Myocyte (in vitro differentiated cells): ENCODE results near the gene DHRS2. TPM values are rescaled to one million over a fixed set of nuclear protein-coding genes. Genes with fewer than 3 reads are reported as not detected.
"Not testable (repeated sequence)": the region's sequence is repeated elsewhere in the genome, so short reads cannot be mapped to it uniquely, and the experiment has no call there.

Experiments
- DNase-seq: peaks from one replicate; pipeline ENCODE4 v3.0.0-alpha.2; 2012; ENCODE audit warnings: low read depth
- polyA plus RNA-seq: library from polyadenylated mRNA; unstranded; fragments of >200 nt; gene quantifications from one replicate; pipeline ENCODE4 v1.2.1, GENCODE V29; 2012; ENCODE audit warnings: missing spikeins
- total RNA-seq: library from RNA; depleted of rRNA; stranded (reverse); fragments of >200 nt; gene quantifications from 2 replicates; pipeline ENCODE4 v1.2.3, GENCODE V29; 2014

Gene DHRS2, protein sequence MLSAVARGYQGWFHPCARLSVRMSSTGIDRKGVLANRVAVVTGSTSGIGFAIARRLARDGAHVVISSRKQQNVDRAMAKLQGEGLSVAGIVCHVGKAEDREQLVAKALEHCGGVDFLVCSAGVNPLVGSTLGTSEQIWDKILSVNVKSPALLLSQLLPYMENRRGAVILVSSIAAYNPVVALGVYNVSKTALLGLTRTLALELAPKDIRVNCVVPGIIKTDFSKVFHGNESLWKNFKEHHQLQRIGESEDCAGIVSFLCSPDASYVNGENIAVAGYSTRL
- total RNA-seq: 0.19 and 1.2 TPM in 2 replicates
- polyA plus RNA-seq: 0.25 TPM

DNA sequence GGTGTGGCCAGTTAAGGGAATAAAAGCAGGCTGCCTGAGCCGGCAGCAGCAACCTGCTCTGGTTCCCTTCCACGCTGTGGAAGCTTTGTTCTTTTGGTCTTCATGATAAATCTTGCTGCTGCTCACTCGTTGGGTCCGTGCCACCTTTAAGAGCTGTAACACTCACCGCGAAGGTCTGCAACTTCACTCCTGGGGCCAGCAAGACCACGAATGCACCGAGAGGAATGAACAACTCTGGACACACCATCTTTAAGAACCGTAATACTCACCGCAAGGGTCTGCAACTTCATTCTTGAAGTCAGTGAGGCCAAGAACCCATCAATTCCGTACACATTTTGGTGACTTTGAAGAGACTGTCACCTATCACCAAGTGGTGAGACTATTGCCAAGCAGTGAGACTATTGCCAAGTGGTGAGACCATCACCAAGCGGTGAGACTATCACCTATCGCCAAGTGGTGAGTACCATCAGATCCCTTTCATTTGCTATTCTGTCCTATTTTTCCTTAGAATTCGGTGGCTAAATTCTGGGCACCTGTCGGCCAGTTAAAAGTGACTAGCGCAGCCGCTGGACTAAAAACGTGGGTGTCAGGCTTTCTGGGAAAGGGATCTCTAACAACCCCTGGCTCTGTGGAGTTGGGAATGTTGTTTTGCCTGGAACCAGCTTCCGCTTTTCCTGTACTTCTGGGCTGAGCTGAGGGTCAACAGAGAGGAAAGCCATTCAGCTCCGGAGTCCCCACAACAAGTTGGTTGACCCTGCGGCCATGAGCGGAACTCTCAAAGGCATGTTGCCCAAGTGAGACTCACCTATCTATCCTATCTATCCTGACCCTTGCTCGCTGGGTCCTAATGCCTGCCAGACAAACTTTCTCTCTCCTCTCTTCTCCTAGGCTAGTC lies at the start of gene DHRS2:
Gene DHRS2 (plus strand): TSS at position 48 of the 895 bp plus-strand sequence. CDS start 2,501 bp downstream, outside the sequence.
- DNase-seq: no peak

DNA sequence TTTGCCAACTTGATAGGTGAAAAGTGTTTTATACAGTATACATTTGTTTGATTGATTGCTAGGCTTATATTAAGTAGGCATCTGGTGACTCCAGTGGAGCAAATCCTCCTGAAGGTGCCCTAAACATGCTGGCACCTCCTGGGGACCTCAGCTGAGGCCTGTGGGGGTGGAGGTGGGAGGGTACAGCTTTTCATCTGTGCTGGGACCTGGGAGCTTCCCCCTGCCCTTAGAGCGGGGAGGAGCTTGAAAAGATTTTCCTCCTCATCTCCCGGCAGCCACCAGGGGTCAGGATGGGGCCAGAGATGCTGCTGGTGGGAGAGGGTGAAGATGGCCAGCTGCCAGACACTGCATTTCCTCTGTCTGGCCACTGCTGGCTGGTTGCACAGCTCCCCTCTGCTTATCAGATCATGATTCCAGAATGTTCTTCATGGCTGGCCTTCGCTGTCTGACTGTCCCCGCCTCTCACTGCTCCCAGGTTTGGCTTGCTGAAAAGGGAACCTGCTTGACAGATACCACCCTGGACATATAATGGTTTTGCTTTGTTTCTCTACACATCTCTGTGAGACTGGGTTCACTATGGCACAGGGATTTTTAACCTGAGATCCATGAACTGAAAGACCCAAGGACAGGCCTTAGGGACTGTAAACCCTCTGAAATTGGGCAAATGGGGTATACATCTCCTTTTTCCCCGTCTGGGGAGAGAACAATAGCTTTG lies 47.1 kb upstream of the DHRS2 start:
- peak; percentile 90 for DNase-seq

DNA sequence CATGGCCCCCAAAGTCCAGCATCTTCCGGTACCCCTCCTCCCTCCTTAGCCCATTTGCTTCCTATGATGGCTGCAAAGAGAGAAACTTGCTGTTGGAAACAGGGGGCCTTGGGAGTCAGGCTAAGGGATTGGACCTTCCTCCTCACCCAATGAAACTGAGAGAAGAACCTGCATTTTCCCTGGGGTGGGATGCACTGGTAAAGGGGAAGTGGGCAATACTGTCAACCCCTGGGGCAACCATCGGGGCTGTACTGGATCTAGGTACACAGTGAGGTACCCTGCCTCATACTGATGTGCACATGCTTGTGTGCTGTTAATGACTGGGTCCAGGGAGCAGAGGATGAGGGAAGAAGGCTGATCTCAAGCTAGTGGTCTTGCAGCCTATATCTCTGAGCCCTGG lies 46.6 kb upstream of the DHRS2 start:
- DNase-seq: no peak

DNA sequence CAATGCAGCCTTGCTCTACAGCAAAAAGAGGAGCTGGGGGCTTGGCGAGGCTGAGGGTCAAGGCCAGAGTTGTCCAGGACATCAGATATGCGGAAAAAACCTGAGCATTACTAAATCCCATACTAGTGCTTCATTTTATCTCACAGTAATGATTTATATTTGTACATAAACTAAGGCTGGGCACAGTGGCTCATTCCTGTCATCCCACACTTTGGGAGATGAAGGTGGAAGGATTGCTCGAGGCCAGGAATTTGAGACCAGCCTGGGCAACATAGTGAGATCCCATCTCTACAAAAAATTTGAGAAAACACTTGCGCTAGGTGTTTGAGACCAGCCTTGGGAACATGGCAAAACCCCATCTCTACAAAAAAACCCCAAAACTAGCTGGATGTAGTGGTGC lies 46.0 kb upstream of the DHRS2 start:
- no peak for DNase-seq

DNA sequence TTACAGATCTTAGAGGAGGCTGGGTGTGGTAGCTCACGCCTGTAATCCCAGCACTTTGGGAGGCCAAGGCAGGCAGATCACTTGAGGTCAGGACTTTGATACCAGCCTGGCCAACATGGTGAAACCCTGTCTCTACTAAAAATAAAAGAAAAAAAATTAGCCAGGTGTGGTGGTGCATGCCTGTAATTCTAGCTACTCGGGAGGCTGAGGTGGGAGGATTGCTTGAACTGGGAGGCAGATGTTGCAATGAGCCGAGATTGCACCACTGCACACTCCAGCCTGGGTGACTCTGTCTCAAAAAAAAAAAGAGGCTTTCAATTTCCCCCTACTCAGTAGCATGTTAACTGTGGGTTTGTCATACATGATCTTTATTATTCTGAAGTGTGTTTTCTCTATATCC lies 42.0 kb upstream of the DHRS2 start:
- not testable (repeated sequence) for DNase-seq

DNA sequence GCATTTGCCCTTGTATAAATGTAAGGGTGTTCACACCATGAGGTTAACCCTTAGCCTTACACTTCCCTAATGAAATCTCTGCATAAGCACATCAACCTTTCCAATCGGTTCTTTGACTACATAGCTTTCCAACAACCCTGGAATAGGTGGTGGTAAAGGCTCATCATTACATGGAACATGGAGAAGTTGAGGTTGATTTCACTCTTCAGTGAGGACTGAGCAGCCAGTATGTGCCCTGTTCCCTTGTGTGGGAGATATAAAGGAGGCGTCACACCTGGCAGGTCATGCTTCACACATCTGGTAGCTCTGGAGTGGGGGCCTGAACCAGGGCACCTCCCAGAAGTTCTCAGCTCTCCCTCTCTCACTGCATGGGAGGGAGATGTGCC lies 35.8 kb upstream of the DHRS2 start:
- DNase-seq: no peak

DNA sequence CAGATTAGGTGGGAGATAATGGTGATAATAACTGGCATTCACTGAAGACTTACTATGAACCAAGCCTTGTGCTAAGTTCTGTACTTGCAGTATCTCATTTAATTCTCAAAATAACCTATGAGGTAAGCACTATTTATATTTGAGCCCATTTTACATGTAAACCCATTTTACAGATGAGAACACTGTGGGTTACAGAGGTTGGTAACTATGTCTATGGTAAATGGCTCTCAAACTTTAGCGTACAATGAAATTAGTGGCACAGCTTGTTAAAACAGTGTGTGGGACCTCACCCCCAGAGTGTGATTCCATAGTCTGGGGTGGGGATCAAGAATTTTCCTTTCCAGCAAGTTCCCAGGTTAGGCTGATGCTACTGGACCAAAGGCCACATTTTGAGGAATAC lies 35.4 kb upstream of the DHRS2 start:
- DNase-seq: no peak

DNA sequence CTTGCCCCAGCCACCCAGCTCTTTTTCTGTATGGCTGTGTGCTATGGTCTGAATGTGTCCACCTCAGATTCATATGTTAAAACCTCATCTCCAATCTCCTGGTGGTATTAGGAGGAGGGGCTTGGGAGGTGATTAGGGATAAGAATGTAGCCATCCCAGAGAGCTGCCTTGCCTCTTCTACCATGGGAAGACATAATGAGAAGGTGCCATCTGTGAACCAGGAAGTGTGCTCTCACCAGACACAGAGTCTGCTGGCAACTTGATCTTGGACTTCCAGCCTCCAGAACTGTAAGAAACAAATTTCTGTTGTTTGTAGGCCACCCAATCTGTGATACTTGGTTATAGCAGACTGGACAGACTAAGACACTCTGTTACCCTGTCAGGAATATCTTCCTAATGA lies 34.7 kb upstream of the DHRS2 start:
- no peak for DNase-seq

DNA sequence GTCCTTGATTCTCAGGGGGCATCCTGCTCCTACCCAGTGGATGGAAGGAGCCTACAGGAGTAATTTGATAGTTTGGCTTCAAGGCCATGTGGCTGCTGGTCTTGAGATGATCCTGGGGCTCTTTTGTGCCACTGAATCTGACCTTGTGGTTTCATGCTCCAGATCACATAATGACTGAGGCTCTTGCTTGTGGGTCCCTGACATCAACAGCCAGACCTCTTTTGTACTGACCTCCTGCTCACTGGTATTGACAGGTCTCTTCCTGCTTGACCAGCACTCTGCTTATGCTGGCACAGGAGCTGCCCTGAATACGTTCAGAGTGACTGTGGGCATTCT lies 34.4 kb upstream of the DHRS2 start:
- DNase-seq: peak; percentile 48

DNA sequence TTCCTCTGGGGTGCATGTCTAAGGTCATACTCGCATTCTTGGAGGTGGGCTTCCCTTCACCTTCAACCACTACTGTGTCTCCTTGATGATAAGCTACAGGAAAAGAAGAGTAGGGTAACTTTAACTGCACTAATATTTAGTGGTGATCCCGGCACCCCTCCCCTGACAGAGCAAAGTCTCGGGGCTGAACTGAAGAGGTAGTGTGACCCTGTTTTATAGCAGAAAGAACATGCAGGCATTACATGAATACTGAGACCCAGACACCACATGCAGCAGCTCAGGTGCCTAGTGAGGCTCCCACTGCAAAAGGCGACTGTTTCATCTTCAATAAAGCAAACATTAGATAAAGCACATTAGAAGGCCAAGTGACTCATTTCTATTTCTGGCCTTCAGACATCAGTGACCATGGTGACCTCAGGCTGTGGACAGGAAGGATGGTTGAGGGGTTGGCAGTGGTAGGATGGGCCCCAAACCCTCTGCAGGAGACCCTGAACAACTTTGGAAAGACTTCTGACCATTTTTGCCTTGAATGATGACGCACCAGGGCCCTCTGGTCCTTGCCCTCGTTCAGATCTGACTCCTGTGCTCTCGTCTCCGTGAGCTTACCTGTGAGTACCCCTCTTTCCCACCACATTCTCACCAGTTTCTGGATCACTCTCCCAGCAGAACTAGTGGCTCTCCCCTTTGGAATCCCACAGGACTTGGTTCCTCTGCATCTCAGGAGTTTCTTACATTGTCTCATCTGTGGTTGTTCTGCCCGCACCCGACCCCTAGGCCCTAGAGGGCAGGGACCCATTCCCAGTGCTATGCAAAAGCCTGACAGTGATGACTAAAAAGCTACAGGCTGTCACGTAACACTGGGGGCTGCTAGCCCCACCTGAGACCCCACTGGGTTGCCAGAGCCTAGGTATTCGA lies 33.7 kb upstream of the DHRS2 start:
- DNase-seq: peak; percentile 60

DNA sequence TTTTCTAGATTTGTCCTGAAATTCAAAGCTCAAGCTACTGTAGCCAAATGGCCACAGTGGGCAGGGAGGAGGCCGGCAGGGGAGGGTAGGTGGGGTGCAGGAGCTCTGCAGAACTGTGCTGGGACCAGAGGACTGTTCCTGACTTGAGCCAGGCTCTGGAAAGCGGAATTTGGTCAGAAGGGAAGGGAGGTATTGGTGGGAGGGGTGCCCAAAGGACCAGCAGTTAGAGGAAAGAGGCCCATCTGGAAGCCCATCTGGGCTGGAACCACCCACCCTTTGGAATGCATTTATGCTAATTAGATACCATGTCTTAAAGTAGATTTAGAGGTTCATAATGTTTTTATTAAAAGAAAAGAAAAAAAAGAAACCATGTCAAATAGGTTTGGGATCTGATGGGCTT lies 33.1 kb upstream of the DHRS2 start:
- no peak for DNase-seq

DNA sequence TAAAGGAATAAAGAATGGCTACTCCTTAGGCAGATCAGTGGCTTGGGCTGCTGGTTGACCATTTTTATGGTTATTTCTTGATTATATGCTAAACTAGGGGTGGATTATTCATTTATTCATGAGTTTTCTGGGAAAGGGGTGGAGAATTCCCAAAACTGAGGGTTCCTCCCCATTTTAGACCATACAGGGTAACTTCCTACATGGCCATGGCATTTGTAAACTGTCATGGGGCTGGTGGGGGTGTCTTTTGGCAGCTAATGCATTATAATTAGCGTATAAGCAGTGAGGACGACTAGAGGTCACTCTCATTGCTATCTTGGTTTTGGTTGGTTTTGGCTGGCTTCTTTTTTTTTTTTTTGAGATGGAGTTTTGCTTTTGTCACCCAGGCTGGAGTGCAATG lies 32.0 kb upstream of the DHRS2 start:
- no peak for DNase-seq

DNA sequence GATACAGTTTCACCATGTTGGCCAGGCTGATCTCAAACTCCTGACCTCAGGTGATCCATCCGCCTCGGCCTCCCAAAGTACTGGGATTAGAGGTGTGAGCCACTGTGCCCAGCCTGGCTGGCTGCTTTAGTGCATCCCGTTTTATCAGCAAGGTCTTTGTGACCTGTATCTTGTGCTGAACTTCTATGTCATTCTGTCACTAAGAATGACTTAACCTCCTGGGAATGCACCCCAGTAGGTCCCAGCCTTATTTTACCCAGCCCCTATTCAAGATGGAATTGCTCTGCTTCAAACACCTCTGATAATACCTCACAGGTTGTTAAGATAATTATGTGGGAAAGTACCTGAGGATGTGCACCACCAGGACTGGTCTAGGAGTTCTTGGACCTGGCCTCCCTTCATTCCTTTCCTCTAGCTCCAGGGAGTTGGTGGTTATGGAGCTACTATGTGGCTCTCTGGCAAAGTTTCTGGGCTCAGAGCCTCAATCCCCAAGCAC lies 31.4 kb upstream of the DHRS2 start:
- DNase-seq: no peak

DNA sequence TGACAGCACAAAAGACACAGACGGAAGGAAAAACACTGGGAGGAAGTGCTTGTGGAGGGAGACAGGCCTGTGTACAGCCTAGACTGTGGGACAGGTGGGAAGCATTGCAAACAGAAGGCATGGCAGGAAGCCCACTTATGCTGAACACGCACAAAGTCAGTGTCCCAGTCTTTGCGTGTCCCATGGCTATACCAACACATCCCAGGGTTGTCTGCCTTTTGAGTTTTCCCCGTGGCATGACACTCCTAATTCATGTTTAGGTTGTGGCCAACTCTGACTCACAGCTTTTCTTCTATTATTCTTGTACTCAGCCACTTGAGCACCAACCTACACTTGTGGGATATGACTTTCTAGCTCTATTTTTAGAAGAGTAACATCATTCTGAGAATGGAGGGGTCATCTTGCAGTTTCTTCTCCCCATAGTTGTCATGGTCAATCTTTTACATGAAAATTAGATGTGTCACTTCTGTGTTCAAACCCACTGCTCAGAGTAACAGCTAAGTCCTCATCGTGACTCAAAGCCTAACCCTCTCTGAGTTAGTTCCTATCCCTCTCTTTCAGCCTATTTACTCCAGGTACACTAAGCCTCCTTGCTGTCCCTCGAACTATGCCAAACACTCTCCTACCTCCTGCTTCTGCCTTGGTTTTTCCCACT lies 30.1 kb upstream of the DHRS2 start:
- peak; percentile 61 for DNase-seq

DNA sequence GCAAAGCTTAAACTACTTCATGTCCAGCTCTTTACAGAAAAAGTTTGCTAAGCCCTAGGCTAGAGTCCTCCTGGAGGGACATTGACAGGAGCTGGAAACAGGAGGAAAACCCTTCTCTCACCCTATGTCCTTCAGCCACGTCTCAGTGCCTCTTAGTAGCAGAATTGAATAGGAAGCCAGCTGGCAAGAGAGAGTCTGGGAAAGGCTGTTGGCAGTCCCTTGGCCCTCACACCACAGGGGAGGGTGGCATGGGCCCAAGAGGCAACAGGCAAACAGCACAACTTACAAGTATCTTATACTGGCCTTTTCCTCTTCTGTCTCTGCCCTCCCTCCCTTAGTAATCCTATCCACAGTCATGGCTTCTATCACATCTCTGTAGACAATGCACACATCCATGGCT lies 27.7 kb upstream of the DHRS2 start:
- peak; percentile 20 for DNase-seq

DNA sequence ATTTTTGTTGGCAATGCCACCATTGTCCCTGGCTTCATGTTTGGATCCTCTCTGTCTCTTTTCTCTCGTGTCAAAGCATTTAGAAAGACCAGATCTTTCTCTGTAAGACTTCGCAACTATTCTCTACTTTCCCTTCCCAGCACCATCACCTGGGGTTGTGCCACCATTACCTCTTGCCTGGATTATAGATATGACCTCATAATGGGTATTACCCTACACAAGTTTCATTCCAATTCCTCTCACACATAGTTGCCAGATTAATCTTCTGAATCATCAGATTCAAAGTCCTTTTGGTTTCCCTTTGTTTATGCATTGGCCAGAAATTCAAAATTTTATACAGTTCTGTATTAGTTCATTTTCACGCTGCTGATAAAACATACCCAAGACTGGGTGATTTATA lies 27.2 kb upstream of the DHRS2 start:
- DNase-seq: no peak

DNA sequence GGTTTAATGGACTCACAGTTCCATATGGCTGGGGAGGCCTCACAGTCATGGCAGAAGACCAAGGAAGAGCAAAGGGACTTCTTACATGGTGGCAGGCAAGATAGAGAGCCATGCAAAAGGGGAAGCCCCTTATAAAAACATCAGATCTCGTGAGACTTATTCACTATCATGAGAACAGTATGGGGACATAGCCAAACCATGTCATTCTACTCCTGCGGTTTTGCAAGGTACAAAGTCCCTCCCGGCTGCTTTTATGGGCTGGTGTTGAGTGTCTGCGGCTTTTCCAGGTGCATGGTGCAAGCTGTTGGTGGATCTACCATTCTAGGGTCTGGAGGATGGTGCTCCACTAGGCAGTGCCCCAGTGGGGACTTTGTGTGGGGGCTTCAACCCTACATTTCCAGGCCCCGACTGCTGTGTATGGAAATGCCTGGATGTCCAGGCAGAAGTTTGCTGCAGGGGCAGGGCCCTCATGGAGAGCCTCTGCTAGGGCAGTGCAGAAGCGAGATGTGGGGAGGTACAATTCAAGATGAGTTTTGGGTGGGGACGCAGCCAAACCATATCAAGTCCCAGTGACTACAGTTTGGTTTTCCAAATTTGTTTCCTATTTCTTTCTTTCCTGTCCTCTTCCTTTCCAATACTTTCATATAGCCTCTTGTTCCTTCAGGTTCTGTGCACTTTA lies 26.6 kb upstream of the DHRS2 start:
- DNase-seq: not testable (repeated sequence)

DNA sequence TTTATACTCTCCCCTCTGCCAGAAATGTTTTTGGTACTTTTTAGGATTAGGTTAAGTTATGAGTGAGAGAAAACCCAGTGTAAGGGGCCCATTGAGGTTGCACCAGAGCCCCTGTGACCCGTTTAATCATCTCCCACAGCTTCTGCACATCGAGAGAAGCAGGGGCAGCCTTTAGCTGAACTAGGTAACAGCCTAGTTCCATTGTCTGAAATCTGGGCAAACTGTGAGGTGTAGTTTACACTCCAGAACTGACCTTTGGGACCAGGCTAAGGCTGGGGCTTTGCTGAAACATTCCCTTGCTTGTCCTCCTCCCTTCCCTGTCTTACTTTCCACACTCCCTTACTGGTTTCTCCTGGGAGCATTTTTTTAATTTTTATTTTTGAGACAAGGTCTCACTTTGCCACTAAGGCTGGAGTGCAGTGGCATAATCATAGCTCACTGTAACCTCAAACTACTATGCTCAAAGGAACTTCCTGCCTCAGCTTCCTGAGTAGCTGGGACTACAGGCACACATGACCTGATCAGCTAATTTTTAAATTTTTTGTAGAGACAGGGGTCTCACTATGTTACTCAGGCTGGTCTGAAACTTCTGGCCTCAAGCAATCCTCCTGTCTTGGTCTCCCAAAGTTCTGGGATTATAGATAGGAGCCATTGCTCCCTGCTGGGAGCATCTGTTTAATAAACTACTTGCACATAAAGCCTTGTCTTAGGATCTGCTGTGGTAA lies 25.9 kb upstream of the DHRS2 start:
- DNase-seq: no peak

DNA sequence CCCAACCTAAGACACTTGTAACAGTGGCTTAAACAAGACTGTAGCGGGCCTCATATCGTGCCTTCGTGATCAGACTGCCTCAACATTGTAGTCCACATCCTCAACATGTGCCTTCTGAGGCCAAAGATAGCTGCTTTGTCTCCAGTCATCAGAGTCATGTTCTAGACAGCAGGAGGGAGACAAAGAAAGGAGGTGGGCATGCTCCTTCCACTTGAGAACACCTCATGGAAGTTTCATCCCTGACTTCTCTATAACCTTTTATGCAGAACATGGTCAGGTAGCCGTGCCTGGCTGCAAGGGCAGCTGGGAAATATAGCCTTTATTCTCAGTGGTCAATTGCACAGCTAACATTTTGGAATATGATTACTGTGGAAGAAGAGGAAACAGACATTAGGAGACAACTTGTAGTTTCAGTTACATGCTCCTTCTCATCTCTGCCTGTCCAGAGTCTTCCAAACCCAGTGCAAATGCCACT lies 25.3 kb upstream of the DHRS2 start:
- no peak for DNase-seq
